Right lobe of liver (tissue), 6 donors: ENCODE results near the gene JPT1. TPM values are rescaled to one million over a fixed set of nuclear protein-coding genes. Genes with fewer than 3 reads are reported as not detected.
A peak's percentile ranks its signal among the peaks of the same experiment; 100 is the strongest.

Experiments
- ATAC-seq, 4 donors: fragments of 200-7000 bp; cut with Tn5 transposase; one replicate each; pipeline ENCODE4 v1.9.1; 2020; ENCODE audit warnings: mild to moderate bottlenecking in 4 of 4, moderate library complexity in 4 of 4
- DNase-seq, 3 donors: peaks; one replicate each; pipeline ENCODE4 v3.0.0-alpha.2; 2020
- H3K27ac ChIP-seq, 3 donors: fragments of 200-600 bp; one replicate each; pipeline ENCODE4 v1.8.0; 2022
- H3K27me3 ChIP-seq, 2 donors: fragments of 200-600 bp; one replicate each; pipeline ENCODE4 v1.8.0; 2022
- H3K36me3 ChIP-seq, 4 donors: fragments of 200-600 bp; sonication (generic) in 1 of 4; one replicate each; pipeline versions ENCODE4 v1.5.1 to v1.8.0; 2017 to 2022; ENCODE audit warnings: control low read depth in 1 of 4
- H3K4me1 ChIP-seq, 4 donors: fragments of 200-600 bp; sonication (generic) in 1 of 4; one replicate each; pipeline versions ENCODE4 v1.5.1 to v1.8.0; 2017 to 2022; ENCODE audit warnings: control low read depth in 1 of 4
- H3K4me3 ChIP-seq, 3 donors: fragments of 200-600 bp; one replicate each; pipeline ENCODE4 v1.8.0; 2022
- H3K9me3 ChIP-seq, 4 donors: fragments of 200-600 bp; sonication (generic) in 1 of 4; one replicate each; pipeline versions ENCODE4 v1.5.1 to v1.8.0; 2017 to 2022; ENCODE audit warnings: control low read depth in 1 of 4
- POLR2A ChIP-seq: fragments of 450-650 bp; IDR thresholded peaks from one replicate; pipeline ENCODE4 v1.6.1; 2017; ENCODE audit warnings: antibody characterized with exemption, mild to moderate bottlenecking
- WGBS: methylation state at CpG from one replicate; pipeline ENCODE4 v1.1.6; 2018; ENCODE audit warnings: low coverage, low lambda C conversion rate; ENCODE audit not compliant: insufficient coverage; ENCODE audit errors: missing lambda C conversion rate; 5-methylcytosine and 5-hydroxymethylcytosine counted together
- intact Hi-C, 2 donors: fragments of 100-400 bp; cut with DNase I; formaldehyde crosslinking; loops; one replicate each; pipeline versions ENCODE4 v1.11.2 to v1.14.1; 2022
- total RNA-seq, 6 experiments: library from RNA; depleted of rRNA in 2 of 6; stranded (reverse); fragments of >200 nt in 2 of 6; fragmentation: NEBNext Ultra II Directional in 3 of 6; extraction: Animal tissue kit (Norgen Biotek cat#: 25700) in 3 of 6; gene quantifications; one replicate each; pipeline versions ENCODE4 v1.1.0 to v1.2.4, GENCODE V29; 2016 to 2023
- TF ChIP-seq, protein P1 (sequence below), 4 donors: fragments of 200-600 bp in 3 of 4; fragments of 450-650 bp in 1 of 4; IDR thresholded peaks; one replicate each; pipeline versions ENCODE4 v1.5.1 to v1.8.0; 2016 to 2022; ENCODE audit warnings: antibody characterized with exemption in 4 of 4, mild to moderate bottlenecking in 2 of 4
- donor health status: DM: no; HTN: yes; CAD: no.
- donor health status: DM: no; HTN: no; CAD: no.
- donor health status: DM: no; HTN: no; CAD: no.
- donor health status: DM: no; HTN: yes; CAD: no.
- donor health status: DM: no; HTN: yes; CAD: no.

The JPT1 gene
- total RNA-seq, 6 experiments from 2014 or later, result 16.7 to 57.8 (median 29.5) TPM

DNA sequence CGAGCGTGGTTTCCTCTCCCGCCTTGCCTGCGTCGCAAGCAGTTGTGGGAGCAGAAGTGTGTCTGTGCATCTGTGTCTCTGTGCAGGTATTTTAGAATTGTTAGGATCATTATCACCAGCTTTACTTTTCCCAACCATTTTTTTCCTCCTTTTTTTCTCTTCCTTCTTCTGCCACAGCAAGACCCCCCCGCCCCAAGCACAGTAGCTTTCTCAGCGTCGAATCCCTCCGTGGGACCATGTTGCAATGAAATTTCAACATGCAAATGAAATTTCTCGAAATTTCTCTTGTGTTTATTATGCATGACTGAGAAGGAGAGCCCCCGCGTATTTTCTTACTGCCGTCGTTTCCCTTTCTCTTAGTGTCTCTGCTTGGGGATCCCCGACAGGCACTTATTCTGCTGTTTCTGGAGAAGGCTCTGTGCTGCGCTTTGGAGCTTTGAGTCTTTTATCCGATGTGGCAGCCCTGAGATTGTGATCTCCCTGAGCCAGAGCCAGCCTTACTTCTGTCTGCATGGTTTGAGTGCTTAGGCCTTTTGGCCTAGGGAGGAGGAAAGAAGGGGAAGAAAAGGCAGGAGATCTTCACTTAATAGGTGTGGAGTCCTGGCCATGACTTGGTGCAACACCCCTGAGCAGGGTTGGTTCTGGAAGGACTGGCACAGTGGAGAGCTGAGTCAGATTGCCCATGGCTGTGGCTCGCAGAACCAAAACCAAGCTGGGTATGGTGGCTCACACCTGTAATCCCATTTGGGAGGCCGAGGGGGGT, 39.6 kb downstream of the JPT1 start:
- WGBS, result 38% methylated on average over 13 of the region's 19 CpGs
- ATAC-seq (no peak), DNase-seq (no peak)
- intact Hi-C loops, result loop anchor here (10.0 kb wide), 2 partner anchors 50 to 90 kb away; partner anchors contain the start of gene NUP85 (in 1 of the 2)
- H3K9me3 ChIP-seq, result no peaks in the 10 kb centered on the region
- peaks cover 0 to 23% (median 2%) of the 10 kb centered on the region in 4 donors for H3K4me1 ChIP-seq
- H3K4me3 ChIP-seq, result peak overlapping the region; percentile 38 to 49 (median 43)
- TF ChIP-seq POLR2A, result no peak
- TF ChIP-seq, protein P1, sequence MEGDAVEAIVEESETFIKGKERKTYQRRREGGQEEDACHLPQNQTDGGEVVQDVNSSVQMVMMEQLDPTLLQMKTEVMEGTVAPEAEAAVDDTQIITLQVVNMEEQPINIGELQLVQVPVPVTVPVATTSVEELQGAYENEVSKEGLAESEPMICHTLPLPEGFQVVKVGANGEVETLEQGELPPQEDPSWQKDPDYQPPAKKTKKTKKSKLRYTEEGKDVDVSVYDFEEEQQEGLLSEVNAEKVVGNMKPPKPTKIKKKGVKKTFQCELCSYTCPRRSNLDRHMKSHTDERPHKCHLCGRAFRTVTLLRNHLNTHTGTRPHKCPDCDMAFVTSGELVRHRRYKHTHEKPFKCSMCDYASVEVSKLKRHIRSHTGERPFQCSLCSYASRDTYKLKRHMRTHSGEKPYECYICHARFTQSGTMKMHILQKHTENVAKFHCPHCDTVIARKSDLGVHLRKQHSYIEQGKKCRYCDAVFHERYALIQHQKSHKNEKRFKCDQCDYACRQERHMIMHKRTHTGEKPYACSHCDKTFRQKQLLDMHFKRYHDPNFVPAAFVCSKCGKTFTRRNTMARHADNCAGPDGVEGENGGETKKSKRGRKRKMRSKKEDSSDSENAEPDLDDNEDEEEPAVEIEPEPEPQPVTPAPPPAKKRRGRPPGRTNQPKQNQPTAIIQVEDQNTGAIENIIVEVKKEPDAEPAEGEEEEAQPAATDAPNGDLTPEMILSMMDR (IDR thresholded peaks at IDR 0.05), result no peak
- peak overlapping the region; percentile 62 to 78 (median 62) for H3K27ac ChIP-seq
- H3K27me3 ChIP-seq, result no peaks in the 10 kb centered on the region
- H3K36me3 ChIP-seq, result no peaks in the 10 kb centered on the region

DNA sequence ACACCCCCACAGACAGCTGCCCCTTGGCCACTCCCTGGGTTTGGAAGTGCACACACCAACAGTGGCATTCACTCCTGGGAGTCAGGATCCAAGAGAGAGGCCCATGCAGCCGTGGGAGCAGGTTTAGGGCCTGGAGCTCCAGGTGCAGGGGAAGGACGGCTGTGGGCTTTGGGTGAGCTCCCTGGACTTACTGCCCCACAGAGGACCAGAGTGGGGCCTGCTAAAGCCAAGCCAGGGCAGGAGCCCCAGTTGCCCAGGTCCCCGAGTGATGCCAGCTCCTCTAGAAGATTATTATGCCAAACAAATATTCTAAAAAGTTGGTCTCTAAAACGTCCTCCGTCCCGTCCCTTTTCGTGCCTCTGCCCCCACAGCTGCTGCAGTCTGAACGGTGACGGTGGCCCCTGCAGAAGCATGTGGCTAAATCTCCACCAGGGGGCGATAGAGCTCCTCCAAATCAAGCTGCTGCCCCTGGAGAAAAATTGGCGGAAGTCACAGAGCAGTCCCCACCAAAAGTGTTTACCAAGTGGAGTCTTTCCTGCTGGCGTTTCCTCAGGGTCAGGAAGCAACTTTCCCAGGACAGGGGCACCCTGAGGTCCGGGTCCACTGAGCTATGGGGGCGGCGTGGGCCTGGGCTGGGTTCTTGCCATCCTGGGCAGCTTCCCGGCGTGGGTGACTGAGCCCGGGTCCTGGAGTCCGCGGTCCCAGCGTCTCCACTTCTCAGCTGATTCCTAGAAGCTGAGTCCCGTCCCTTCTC, 40.3 kb downstream of the JPT1 start:
- peak overlapping the region; percentile 38 to 49 (median 43) for H3K4me3 ChIP-seq
- under 1% methylated on average over 15 of the region's 22 CpGs for WGBS
- no peaks in the 10 kb centered on the region for H3K9me3 ChIP-seq
- intact Hi-C loops, result loop anchor here (10.0 kb wide), 2 partner anchors 49 to 91 kb away; partner anchors contain the start of gene NUP85 (in 1 of the 2)
- peak overlapping the region; percentile 62 to 78 (median 62) for H3K27ac ChIP-seq
- peaks cover 0 to 29% (median 5%) of the 10 kb centered on the region in 4 donors for H3K4me1 ChIP-seq
- no peak for TF ChIP-seq POLR2A
- TF ChIP-seq, protein P1 (IDR thresholded peaks at IDR 0.05), result peak; percentile 94 to 98 (median 98)
- ATAC-seq, result peak; percentile 78 to 87 (median 82)
- DNase-seq, result peak; percentile 83 to 89 (median 84)
- H3K27me3 ChIP-seq, result no peaks in the 10 kb centered on the region
- no peaks in the 10 kb centered on the region for H3K36me3 ChIP-seq

DNA sequence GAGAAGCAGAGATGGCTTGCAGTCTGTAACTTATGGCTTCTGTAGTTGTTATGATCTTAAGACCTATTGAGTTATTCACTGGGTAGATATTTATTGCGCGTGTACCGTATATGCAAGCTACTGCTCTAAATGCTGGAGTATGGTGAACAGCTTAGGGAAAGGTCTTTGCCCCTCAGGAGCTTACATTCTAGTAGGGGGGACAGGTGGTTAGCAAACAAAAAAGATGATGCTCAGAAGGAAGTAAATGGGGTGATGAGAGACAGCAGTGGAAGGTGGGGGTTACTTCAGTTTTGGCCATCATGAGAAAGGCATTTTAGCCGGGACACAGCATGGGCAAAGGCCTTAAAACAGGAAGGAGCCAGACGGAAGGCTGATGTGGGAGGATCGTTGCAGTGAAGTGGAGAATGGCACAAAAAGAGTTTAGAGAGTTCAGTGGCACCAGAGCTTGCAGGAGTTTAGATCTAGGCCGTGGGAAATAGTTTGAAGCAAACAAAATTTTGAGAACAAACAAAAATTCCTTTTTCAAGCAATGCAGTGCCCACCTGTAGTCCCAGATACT, 42.5 kb downstream of the JPT1 start:
- no peak overlapping the region for H3K27ac ChIP-seq
- H3K4me1 ChIP-seq, result peaks cover 0 to 29% (median 5%) of the 10 kb centered on the region in 4 donors
- intact Hi-C loops, result loop anchor here (10.0 kb wide), 2 partner anchors 47 to 93 kb away; partner anchors contain the start of gene NUP85 (in 1 of the 2)
- ATAC-seq (no peak), DNase-seq (no peak)
- H3K27me3 ChIP-seq, result no peaks in the 10 kb centered on the region
- WGBS, result 75% methylated on average over 7 of the region's 7 CpGs
- H3K4me3 ChIP-seq, result no peak overlapping the region
- TF ChIP-seq, protein P1 (IDR thresholded peaks at IDR 0.05), result no peak
- no peak for TF ChIP-seq POLR2A
- H3K9me3 ChIP-seq, result no peaks in the 10 kb centered on the region
- H3K36me3 ChIP-seq, result no peaks in the 10 kb centered on the region

DNA sequence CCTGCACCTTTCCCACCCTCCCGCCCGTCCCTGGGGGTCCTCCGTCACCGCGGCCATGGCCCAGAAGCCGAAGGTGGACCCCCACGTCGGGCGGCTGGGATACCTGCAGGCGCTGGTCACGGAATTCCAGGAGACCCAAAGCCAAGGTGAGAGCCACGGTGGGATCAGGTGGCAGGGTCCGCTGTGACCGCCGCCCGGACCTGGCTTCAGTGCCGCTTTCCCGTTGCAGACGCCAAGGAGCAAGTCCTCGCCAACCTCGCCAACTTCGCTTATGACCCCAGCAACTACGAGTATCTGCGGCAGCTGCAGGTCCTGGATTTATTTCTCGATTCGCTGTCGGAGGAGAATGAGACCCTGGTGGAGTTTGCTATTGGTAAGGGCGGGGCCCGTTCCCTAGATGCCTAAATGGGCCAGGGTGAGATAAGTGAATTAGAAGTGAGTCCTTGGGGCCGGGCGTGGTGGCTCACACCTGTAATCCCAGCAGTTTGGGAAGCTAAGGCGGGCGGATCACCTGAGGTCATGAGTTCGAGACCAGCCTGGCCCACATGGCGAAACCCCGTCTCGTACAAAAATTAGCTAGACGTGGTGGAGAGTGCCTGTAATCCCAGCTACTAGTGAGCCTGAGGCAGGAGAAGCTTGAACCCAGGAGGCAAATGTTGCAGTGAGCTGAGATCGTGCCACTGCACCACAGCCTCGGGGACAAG, 43.9 kb downstream of the JPT1 start:
- intact Hi-C loops, result loop anchor here (10.0 kb wide), 2 partner anchors 46 to 94 kb away; partner anchors contain the start of gene NUP85 (in 1 of the 2)
- H3K4me1 ChIP-seq, result peaks cover 0 to 24% (median 5%) of the 10 kb centered on the region in 4 donors
- DNase-seq (no peak), ATAC-seq (peak in 3 of 4 donors; percentile 2 to 18 (median 8))
- peak overlapping the region; percentile 50 to 77 (median 56) for H3K27ac ChIP-seq
- TF ChIP-seq, protein P1 (IDR thresholded peaks at IDR 0.05), result no peak
- TF ChIP-seq POLR2A, result no peak
- no peaks in the 10 kb centered on the region for H3K9me3 ChIP-seq
- H3K27me3 ChIP-seq, result no peaks in the 10 kb centered on the region
- H3K4me3 ChIP-seq, result peak overlapping the region; percentile 81 to 90 (median 89)
- no peaks in the 10 kb centered on the region for H3K36me3 ChIP-seq
- WGBS, result 14% methylated on average over 37 of the region's 40 CpGs
